ENCODE results near the gene WHAMM.

Gene WHAMM

DNA sequence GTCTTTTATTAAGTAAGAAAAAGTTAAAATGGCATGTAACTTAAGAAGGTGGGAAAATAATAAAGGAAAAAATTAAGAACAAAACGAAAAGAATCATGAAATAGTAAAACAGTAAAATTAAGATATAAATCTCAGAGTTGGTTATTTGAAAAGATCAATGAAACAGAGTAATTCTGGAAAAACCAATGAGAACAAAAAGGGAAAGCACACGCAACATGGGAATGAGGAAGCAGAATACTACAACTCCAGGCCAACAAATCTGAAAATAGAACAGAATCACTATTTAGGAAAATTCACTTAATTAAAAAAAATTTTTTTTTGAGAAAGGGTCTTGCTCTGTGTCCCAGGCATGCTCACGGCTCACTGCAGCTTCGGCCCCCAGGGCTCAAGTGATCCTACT, 30.7 kb downstream of the WHAMM start:
- Histone ChIP-seq H3K36me3 (ENCODE audit: control insufficient read depth in 2 of 2, insufficient read depth in 2 of 2, low read length in 2 of 2) (peaks cover 19 to 21% of the 10 kb centered on the region in 2 donors), H3K9ac (ENCODE audit: low read length in 2 of 2) (no peak overlapping the region), H3K4me3 (ENCODE audit: low read length in 2 of 2) (no peak overlapping the region), H3K27ac (ENCODE audit: low read length) (no peak overlapping the region), H3K27me3 (ENCODE audit: control insufficient read depth in 1 of 2, insufficient read depth in 2 of 2, low read length in 2 of 2) (no peaks in the 10 kb centered on the region), H3K4me1 (ENCODE audit: control insufficient read depth, insufficient read depth, low read length) (no peaks in the 10 kb centered on the region), H3K9me3 (ENCODE audit: control insufficient read depth in 2 of 2, low read length in 2 of 2) (no peaks in the 10 kb centered on the region)

DNA sequence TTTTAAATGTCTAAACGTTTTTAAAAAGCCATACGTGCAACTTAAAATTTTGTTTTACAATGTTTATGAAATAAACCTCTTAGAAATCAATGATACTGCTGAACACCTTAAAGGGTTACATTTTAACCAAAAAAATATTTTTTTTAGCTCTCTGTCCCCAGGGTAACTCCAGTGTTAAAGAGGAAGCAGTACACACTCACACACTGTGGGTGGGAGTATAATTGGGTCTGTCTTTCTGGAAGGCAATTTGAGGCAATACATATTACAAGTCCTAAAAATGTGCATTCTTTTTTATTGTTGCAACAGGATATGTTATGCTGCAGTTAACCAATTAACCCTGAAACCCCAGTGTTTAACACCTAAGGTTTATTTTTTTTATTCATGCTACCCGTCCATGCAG, 34.1 kb downstream of the WHAMM start:
- no peaks in the 10 kb centered on the region for H3K4me1 ChIP-seq (ENCODE audit: control insufficient read depth, insufficient read depth, low read length)
- H3K9ac ChIP-seq (ENCODE audit: low read length in 2 of 2), result no peak overlapping the region
- H3K27me3 ChIP-seq (ENCODE audit: control insufficient read depth in 1 of 2, insufficient read depth in 2 of 2, low read length in 2 of 2), result no peaks in the 10 kb centered on the region
- H3K27ac ChIP-seq (ENCODE audit: low read length), result no peak overlapping the region
- H3K9me3 ChIP-seq (ENCODE audit: control insufficient read depth in 2 of 2, low read length in 2 of 2), result no peaks in the 10 kb centered on the region
- H3K4me3 ChIP-seq (ENCODE audit: low read length in 2 of 2), result no peak overlapping the region
- H3K36me3 ChIP-seq (ENCODE audit: control insufficient read depth in 2 of 2, insufficient read depth in 2 of 2, low read length in 2 of 2), result no peaks in the 10 kb centered on the region

DNA sequence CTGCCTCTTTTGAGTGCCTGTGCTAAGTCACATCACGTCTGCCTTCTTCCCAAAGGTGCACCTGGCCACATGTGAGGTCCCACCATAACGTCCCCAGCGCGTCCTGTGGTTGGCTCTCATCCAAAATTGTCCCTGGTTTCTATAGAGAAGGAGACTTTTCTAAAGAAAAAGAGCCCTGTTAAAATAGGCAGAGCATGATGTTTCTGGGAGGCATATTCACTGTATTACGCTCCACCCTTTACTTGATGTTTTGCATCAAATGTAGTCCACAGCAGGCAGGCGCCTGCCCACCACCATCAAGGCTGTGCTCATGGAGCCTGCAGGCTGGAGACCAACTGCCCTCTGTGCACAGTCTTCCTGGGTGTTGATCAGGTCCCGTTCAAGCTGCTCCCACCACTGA, 36.3 kb downstream of the WHAMM start:
- peaks cover 10% of the 10 kb centered on the region for H3K4me1 ChIP-seq (ENCODE audit: control insufficient read depth, insufficient read depth, low read length)

DNA sequence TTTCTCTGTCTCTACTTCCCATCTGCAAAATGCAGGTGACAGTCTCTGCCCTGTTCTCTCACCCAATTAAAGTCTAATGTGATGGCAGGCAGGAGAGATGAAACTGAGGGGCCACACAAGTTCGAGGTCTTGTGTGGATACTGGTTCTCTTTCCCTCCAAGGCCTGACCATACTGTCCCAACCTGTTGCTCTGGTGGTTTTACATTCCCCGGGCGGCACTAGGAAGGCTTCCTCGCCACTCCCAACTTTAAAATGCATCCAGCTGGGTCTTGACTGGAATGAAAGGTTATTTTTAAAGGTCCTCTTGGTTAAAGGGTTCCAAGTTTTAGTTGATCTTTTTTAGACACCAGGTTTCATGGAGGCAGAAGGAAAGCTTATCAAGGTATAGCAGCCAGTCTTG, 37.2 kb downstream of the WHAMM start:
- Histone ChIP-seq H3K36me3 (ENCODE audit: control insufficient read depth in 2 of 2, insufficient read depth in 2 of 2, low read length in 2 of 2) (no peaks in the 10 kb centered on the region), H3K27me3 (ENCODE audit: control insufficient read depth in 1 of 2, insufficient read depth in 2 of 2, low read length in 2 of 2) (no peaks in the 10 kb centered on the region), H3K4me3 (ENCODE audit: low read length in 2 of 2) (no peak overlapping the region), H3K9ac (ENCODE audit: low read length in 2 of 2) (no peak overlapping the region), H3K9me3 (ENCODE audit: control insufficient read depth in 2 of 2, low read length in 2 of 2) (no peaks in the 10 kb centered on the region), H3K27ac (ENCODE audit: low read length) (no peak overlapping the region), H3K4me1 (ENCODE audit: control insufficient read depth, insufficient read depth, low read length) (peaks cover 10% of the 10 kb centered on the region)

More for the DNA sequence above, 36.3 kb downstream of the WHAMM start:
- Histone ChIP-seq H3K4me3 (ENCODE audit: low read length in 2 of 2) (no peak overlapping the region), H3K27me3 (ENCODE audit: control insufficient read depth in 1 of 2, insufficient read depth in 2 of 2, low read length in 2 of 2) (no peaks in the 10 kb centered on the region), H3K36me3 (ENCODE audit: control insufficient read depth in 2 of 2, insufficient read depth in 2 of 2, low read length in 2 of 2) (no peaks in the 10 kb centered on the region), H3K9ac (ENCODE audit: low read length in 2 of 2) (no peak overlapping the region), H3K27ac (ENCODE audit: low read length) (no peak overlapping the region), H3K9me3 (ENCODE audit: control insufficient read depth in 2 of 2, low read length in 2 of 2) (no peaks in the 10 kb centered on the region)

DNA sequence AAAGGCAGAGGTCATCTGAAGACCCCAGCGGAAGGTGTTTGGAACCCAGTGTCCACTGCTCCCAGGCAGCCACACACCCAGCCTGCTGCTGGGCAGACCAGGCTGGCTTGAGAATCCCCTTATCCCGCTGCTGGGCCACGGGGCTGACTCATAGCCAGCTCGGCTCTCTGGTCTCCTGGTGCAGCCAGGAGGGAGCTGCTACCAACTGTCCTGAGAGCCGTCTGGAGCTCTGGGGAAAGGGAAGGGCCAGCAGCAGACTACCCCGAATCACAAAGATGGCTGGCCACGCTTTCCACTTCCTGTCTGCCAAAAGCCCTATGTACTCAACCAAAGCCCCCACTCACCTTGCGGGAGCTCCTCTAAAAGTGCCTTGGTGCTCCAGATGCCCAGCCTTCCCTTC, 38.3 kb downstream of the WHAMM start:
- Histone ChIP-seq H3K4me1 (ENCODE audit: control insufficient read depth, insufficient read depth, low read length) (peaks cover 10% of the 10 kb centered on the region), H3K27ac (ENCODE audit: low read length) (no peak overlapping the region), H3K9me3 (ENCODE audit: control insufficient read depth in 2 of 2, low read length in 2 of 2) (no peaks in the 10 kb centered on the region), H3K4me3 (ENCODE audit: low read length in 2 of 2) (no peak overlapping the region), H3K27me3 (ENCODE audit: control insufficient read depth in 1 of 2, insufficient read depth in 2 of 2, low read length in 2 of 2) (no peaks in the 10 kb centered on the region), H3K9ac (ENCODE audit: low read length in 2 of 2) (no peak overlapping the region), H3K36me3 (ENCODE audit: control insufficient read depth in 2 of 2, insufficient read depth in 2 of 2, low read length in 2 of 2) (peaks cover 0 to 3% of the 10 kb centered on the region in 2 donors)

DNA sequence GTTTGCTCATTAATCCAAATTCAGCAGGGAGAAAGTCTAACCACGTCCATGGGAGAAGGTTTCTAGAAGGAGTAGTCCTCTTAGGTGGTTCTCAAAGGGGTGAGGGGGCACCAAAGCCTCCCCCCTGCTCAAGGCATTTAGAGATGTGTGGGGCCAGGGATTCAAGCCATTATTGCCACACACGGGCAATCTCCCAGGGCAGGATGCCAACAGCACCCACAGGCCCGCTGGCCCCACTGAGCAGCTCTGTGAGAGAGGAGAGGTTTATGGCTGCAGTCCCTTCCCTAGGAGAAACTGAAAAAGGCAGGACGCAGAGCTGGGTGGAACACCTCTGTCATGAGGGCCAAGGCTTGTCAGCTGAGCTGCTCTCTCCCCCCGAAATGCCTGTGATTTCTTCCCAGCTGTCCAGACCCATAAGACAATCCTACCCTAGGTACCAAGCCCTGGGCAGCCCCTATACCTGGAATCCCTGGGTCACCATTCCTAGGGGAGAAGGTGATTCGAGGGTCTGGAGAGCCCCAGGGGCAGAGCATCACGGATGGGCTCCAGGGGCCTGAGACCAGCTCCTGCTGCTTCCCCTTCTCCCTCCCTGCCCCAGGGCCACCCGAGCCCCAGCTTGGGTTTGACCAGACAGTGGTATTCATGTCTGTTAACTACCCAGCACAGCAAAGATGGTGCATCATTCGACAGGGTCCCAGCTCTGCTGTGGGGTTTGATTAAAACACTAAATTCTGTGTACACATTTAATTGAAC, 39.0 kb downstream of the WHAMM start:
- H3K4me1 ChIP-seq (ENCODE audit: control insufficient read depth, insufficient read depth, low read length), result peaks cover 10% of the 10 kb centered on the region
- no peak overlapping the region for H3K27ac ChIP-seq (ENCODE audit: low read length)
- H3K9ac ChIP-seq (ENCODE audit: low read length in 2 of 2), result no peak overlapping the region
- H3K9me3 ChIP-seq (ENCODE audit: control insufficient read depth in 2 of 2, low read length in 2 of 2), result no peaks in the 10 kb centered on the region
- H3K36me3 ChIP-seq (ENCODE audit: control insufficient read depth in 2 of 2, insufficient read depth in 2 of 2, low read length in 2 of 2), result peaks cover 0 to 6% of the 10 kb centered on the region in 2 donors
- H3K27me3 ChIP-seq (ENCODE audit: control insufficient read depth in 1 of 2, insufficient read depth in 2 of 2, low read length in 2 of 2), result no peaks in the 10 kb centered on the region
- H3K4me3 ChIP-seq (ENCODE audit: low read length in 2 of 2), result no peak overlapping the region

DNA sequence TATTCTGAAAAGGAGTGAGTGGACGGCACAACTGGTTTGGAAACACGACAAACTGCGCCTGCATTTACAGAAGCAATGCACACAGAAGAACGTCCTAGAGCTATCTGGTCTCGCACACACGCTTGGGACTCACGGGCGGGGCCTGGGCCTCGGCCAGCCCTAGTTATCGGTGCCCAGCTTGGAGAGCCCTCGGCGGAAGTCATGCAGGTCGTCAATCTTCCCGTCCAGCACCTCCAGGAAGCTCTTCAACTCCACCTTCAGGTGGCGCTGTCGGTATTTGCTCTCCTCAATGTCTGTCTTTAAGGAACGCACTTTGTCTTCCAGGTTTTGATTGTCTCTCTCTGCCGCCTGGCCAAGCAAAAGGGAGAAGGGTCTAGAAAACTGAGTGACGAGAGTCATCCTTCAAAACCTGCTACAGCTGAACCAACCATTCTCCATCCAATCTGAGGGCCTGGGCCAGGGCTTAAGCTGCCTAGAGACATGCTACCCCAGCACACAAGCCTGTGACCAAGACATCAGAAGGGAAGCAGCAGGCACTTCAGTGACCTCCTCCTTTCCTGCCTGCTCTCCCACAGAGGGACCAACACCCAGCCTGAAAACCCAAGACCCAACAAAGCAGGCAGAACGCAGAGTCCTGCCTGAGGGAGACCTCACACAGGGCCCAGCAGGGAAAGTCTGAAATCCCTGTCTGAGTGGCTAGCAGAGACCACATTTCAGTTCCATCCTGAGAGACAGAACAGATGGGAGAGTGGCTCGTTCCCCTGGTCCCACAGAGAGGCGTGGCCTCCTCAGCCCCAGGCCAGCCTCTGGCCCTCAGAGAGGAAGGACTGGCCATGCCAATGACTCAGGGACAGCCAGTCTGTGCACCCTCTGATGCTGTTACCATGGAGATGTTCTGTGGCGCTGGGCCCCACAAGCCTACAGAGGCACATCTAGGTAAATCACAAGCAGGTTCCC, 40.4 kb downstream of the WHAMM start:
- Histone ChIP-seq H3K4me1 (ENCODE audit: control insufficient read depth, insufficient read depth, low read length) (peaks cover 10% of the 10 kb centered on the region), H3K36me3 (ENCODE audit: control insufficient read depth in 2 of 2, insufficient read depth in 2 of 2, low read length in 2 of 2) (peaks cover 0 to 8% of the 10 kb centered on the region in 2 donors), H3K4me3 (ENCODE audit: low read length in 2 of 2) (peak overlapping the region in 1 of 2 donors; percentile 58), H3K27ac (ENCODE audit: low read length) (peak overlapping the region; percentile 49), H3K9ac (ENCODE audit: low read length in 2 of 2) (peak overlapping the region; percentile 47 to 62), H3K9me3 (ENCODE audit: control insufficient read depth in 2 of 2, low read length in 2 of 2) (no peaks in the 10 kb centered on the region), H3K27me3 (ENCODE audit: control insufficient read depth in 1 of 2, insufficient read depth in 2 of 2, low read length in 2 of 2) (no peaks in the 10 kb centered on the region)

DNA sequence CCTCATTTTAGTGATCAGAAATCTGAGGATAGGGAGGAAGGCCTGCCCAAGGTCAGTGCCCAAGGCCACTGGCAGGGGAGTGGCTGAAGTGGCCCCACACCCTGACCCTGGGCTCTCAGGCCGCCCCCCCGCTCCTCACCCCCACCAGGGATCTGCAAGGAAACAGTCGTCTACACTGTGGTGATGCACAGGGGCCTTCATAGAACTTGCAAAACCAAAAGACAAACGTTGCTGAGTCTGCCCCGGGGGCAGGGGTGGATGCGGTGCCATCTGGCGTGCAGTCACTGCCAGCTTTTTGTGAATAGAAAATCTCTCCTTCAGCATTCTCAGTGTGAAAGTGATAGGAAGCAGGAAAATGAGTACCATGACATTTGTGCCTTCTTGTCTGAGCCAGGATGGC, 41.3 kb downstream of the WHAMM start:
- Histone ChIP-seq H3K9me3 (ENCODE audit: control insufficient read depth in 2 of 2, low read length in 2 of 2) (no peaks in the 10 kb centered on the region), H3K4me1 (ENCODE audit: control insufficient read depth, insufficient read depth, low read length) (peaks cover 10% of the 10 kb centered on the region), H3K36me3 (ENCODE audit: control insufficient read depth in 2 of 2, insufficient read depth in 2 of 2, low read length in 2 of 2) (peaks cover 0 to 8% of the 10 kb centered on the region in 2 donors), H3K27ac (ENCODE audit: low read length) (no peak overlapping the region), H3K9ac (ENCODE audit: low read length in 2 of 2) (no peak overlapping the region), H3K27me3 (ENCODE audit: control insufficient read depth in 1 of 2, insufficient read depth in 2 of 2, low read length in 2 of 2) (no peaks in the 10 kb centered on the region), H3K4me3 (ENCODE audit: low read length in 2 of 2) (no peak overlapping the region)

DNA sequence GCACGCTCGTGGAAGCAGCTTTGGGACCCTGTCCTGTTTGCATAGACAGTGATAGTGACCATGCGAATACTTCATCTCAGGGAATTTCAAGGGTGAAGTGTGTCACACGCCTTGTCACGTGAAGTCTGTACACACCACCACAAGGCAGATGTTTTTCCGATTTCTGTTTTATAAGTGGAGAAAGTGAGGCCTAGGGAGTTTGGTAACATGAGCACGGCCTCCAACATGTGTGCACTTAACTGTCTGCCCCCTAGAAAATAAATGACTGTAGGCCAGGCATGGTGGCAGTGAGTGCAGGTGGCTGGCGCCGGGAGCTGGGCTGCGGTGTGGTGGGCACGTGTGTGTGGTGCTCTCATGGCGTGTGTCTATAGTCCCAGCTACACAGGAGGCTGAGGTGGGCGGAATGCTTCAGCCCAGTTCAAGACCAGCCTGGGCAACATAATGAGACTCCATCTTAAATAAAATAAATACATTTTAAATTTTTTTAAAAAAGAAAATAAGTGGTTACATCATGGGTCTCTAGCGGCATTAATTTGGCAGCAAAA, 42.0 kb downstream of the WHAMM start:
- no peak overlapping the region for H3K4me3 ChIP-seq (ENCODE audit: low read length in 2 of 2)
- no peak overlapping the region for H3K9ac ChIP-seq (ENCODE audit: low read length in 2 of 2)
- peaks cover 0 to 8% of the 10 kb centered on the region in 2 donors for H3K36me3 ChIP-seq (ENCODE audit: control insufficient read depth in 2 of 2, insufficient read depth in 2 of 2, low read length in 2 of 2)
- no peak overlapping the region for H3K27ac ChIP-seq (ENCODE audit: low read length)
- H3K4me1 ChIP-seq (ENCODE audit: control insufficient read depth, insufficient read depth, low read length), result peaks cover 10% of the 10 kb centered on the region
- H3K27me3 ChIP-seq (ENCODE audit: control insufficient read depth in 1 of 2, insufficient read depth in 2 of 2, low read length in 2 of 2), result no peaks in the 10 kb centered on the region
- H3K9me3 ChIP-seq (ENCODE audit: control insufficient read depth in 2 of 2, low read length in 2 of 2), result no peaks in the 10 kb centered on the region

DNA sequence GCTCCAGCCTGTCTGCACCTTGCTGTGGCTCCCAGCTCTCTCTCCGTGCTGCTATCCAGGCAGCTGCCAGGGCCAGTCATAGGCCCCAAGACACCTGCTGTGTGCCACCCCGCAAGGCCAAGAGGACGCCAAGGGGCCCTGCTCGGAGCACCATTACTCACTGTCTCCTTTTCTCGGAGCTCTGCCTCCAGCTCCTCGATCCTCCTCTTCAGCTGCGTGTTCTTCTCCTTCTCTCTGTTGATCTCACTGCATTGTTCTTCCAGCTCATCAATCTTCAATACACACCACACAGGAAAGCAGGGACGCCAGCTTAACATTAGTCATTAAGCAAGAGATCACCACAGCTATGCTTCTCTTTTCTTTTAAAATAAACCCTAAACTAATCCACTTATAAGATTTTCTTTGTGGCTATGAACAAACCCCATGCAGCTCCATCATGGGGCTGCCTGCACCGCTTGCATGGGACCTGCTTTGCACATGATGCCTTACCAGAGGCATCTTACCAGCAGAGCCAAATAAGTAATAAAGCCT, 42.6 kb downstream of the WHAMM start:
- H3K4me1 ChIP-seq (ENCODE audit: control insufficient read depth, insufficient read depth, low read length), result peaks cover 10% of the 10 kb centered on the region

More for the DNA sequence above, 42.6 kb downstream of the WHAMM start:
- Histone ChIP-seq H3K4me3 (ENCODE audit: low read length in 2 of 2) (no peak overlapping the region), H3K9ac (ENCODE audit: low read length in 2 of 2) (no peak overlapping the region), H3K36me3 (ENCODE audit: control insufficient read depth in 2 of 2, insufficient read depth in 2 of 2, low read length in 2 of 2) (peaks cover 0 to 8% of the 10 kb centered on the region in 2 donors), H3K27ac (ENCODE audit: low read length) (no peak overlapping the region), H3K9me3 (ENCODE audit: control insufficient read depth in 2 of 2, low read length in 2 of 2) (no peaks in the 10 kb centered on the region), H3K27me3 (ENCODE audit: control insufficient read depth in 1 of 2, insufficient read depth in 2 of 2, low read length in 2 of 2) (no peaks in the 10 kb centered on the region)

Data from stomach smooth muscle (tissue), 2 donors.